ENCODE data around the gene GPR150. TPM values are rescaled to one million over a fixed set of nuclear protein-coding genes. Genes with fewer than 3 reads are reported as not detected.
A peak's percentile ranks its signal among the peaks of the same experiment; 100 is the strongest.

GPR150 gene
- 1 to 10 TPM in 1 of 3 donors, under 1 TPM in 1, not detected in 1; 0.33 to 1.4 TPM for total RNA-seq

- no peak for DNase-seq (ENCODE audit: low spot score in 2 of 2)
- TF ChIP-seq CTCF (IDR thresholded peaks at IDR 0.05) (no peak), POLR2A (IDR thresholded peaks at IDR 0.05) (no peak)
- no peak within 1 kb of the TSS for H3K27ac ChIP-seq
- no peaks in the 10 kb centered on the region for H3K27me3 ChIP-seq
- no peaks in the 10 kb centered on the region for H3K9me3 ChIP-seq
- peaks cover 0 to 4% of the 10 kb centered on the region in 2 donors for H3K4me1 ChIP-seq
- peak within 1 kb of the TSS; percentile 55 to 74 (median 57) for H3K4me3 ChIP-seq
- H3K36me3 ChIP-seq: no peaks in the 10 kb centered on the region
- intact Hi-C loops (cut with DNase I; ENCODE audit: low total_unique reads): no loop called here
Measured at GRCh38 chr5:95620030-95620869, at the start of gene GPR150. Gene GPR150 (plus strand): TSS chr5:95620087. CDS start chr5:95620276, 189 bp downstream.

- TF ChIP-seq POLR2A (IDR thresholded peaks at IDR 0.05) (no peak), POLR2AphosphoS5 (IDR thresholded peaks at IDR 0.05) (no peak)
- no peaks in the 10 kb centered on the region for H3K4me1 ChIP-seq
- intact Hi-C loops (cut with DNase I; ENCODE audit: low total_unique reads): no loop called here
- H3K36me3 ChIP-seq: no peaks in the 10 kb centered on the region
- no peak overlapping the region for H3K4me3 ChIP-seq
- DNase-seq (ENCODE audit: low spot score in 2 of 2): no peak
- no peaks in the 10 kb centered on the region for H3K27me3 ChIP-seq
- H3K9me3 ChIP-seq: no peaks in the 10 kb centered on the region
- no peak overlapping the region for H3K27ac ChIP-seq
Measured at GRCh38 chr5:95572016-95572415, 47.9 kb upstream of the GPR150 start.

DNA sequence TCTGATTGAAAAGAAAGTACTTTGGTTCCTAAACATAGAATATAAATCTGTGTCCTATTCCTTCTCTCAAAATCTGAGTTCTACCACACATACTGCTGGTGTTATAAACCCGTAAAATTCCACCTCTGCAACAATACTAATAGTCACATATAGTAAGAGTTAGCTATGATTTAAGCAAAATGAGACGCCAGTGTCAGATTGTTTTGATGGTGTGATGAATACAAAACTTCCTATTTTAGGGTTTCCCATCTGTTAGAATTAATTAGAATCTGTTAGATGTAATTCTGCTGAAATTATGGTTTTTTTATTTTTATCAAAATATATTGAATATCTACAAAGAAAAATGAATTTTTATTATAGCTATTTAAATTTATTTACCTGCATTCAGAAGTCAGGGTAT is 38.3 kb upstream of the GPR150 start:
- H3K4me3 ChIP-seq: no peak overlapping the region
- no peaks in the 10 kb centered on the region for H3K4me1 ChIP-seq
- no peak for TF ChIP-seq CTCF (IDR thresholded peaks at IDR 0.05)
- no peak for TF ChIP-seq POLR2AphosphoS5 (IDR thresholded peaks at IDR 0.05)
- no peak for TF ChIP-seq POLR2A (IDR thresholded peaks at IDR 0.05)
- no peak for DNase-seq (ENCODE audit: low spot score in 2 of 2)
- no peaks in the 10 kb centered on the region for H3K9me3 ChIP-seq
- no peak overlapping the region for H3K27ac ChIP-seq
- H3K36me3 ChIP-seq: no peaks in the 10 kb centered on the region
- no peaks in the 10 kb centered on the region for H3K27me3 ChIP-seq
- intact Hi-C loops (cut with DNase I; ENCODE audit: low total_unique reads): no loop called here

- Histone ChIP-seq H3K4me3 (no peak overlapping the region), H3K27me3 (no peaks in the 10 kb centered on the region), H3K9me3 (no peaks in the 10 kb centered on the region), H3K27ac (no peak overlapping the region), H3K36me3 (no peaks in the 10 kb centered on the region), H3K4me1 (no peaks in the 10 kb centered on the region)
- TF ChIP-seq POLR2A (IDR thresholded peaks at IDR 0.05): no peak
- no peak for TF ChIP-seq POLR2AphosphoS5 (IDR thresholded peaks at IDR 0.05)
- TF ChIP-seq CTCF (IDR thresholded peaks at IDR 0.05): no peak
- DNase-seq (ENCODE audit: low spot score in 2 of 2): no peak
- intact Hi-C loops (cut with DNase I; ENCODE audit: low total_unique reads): no loop called here
Measured at GRCh38 chr5:95583992-95584391, 35.9 kb upstream of the GPR150 start.

DNA sequence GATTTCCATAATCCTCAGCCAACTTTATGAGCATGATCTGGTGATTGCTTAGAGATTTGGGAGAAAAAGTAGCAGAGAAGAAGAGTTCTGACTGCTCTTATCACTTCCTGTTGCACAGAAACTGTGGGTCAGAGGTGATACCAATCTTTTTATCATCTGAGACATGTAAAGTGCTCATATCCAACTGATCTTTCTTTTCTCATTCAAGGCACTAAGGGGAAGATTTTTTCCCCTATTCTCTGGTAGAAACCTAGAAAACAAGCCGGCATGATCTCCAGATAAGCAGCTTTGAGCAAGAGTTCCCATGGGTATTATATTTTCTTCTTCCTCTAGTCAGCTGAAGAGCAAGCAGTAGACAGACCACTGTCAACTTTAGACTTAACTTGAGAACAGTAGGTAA is 29.0 kb upstream of the GPR150 start:
- DNase-seq (ENCODE audit: low spot score in 2 of 2): no peak
- H3K36me3 ChIP-seq: no peaks in the 10 kb centered on the region
- TF ChIP-seq POLR2AphosphoS5 (IDR thresholded peaks at IDR 0.05): no peak
- no peaks in the 10 kb centered on the region for H3K27me3 ChIP-seq
- H3K9me3 ChIP-seq: no peaks in the 10 kb centered on the region
- no peak overlapping the region for H3K27ac ChIP-seq
- H3K4me1 ChIP-seq: no peaks in the 10 kb centered on the region
- no peak overlapping the region for H3K4me3 ChIP-seq
- intact Hi-C loops (cut with DNase I; ENCODE audit: low total_unique reads): no loop called here

DNA sequence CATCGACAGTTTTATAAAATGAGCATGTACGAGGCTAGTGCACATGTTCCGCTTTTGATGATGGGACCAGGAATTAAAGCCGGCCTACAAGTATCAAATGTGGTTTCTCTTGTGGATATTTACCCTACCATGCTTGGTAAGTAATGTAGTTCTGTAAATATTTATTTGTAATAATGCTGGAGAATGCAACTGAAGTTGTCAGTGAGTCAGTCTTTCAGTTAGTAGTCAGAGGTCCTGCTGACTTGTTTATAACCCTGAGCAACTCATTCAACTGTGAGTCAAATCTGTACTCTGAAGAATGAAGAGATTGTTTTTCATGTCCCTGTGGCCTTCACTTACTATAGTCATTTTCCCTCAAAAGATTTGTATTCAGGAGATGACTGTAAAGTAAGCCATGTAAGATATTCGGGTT is 28.4 kb upstream of the GPR150 start:
- TF ChIP-seq POLR2A (IDR thresholded peaks at IDR 0.05) (no peak), CTCF (IDR thresholded peaks at IDR 0.05) (no peak), POLR2AphosphoS5 (IDR thresholded peaks at IDR 0.05) (no peak)
- intact Hi-C loops (cut with DNase I; ENCODE audit: low total_unique reads): no loop called here
- DNase-seq (ENCODE audit: low spot score in 2 of 2): no peak
- H3K27ac ChIP-seq: no peak overlapping the region
- no peaks in the 10 kb centered on the region for H3K4me1 ChIP-seq
- H3K9me3 ChIP-seq: no peaks in the 10 kb centered on the region
- H3K4me3 ChIP-seq: no peak overlapping the region
- H3K27me3 ChIP-seq: no peaks in the 10 kb centered on the region
- no peaks in the 10 kb centered on the region for H3K36me3 ChIP-seq
